Stimulated activated naive CD8-positive, alpha-beta T cell treated with anti-CD3 and anti-CD28 coated beads, Interleukin-15, amount 100 ng/mL, for 72 hours (primary cell): ENCODE measurements around the gene USH1C.

Experiments used
- ATAC-seq: fragments of 150-1000 bp; cut with Tn5 transposase; 2 replicates; pipeline ENCODE4 v1.10.0; 2021; ENCODE audit warnings: mild to moderate bottlenecking, moderate library complexity
- DNase-seq, 2 donors: peaks; one replicate each; pipeline ENCODE4 v3.0.0; 2021 to 2022
- H3K27ac Mint-ChIP-seq, 2 donors: one replicate each; pipeline ENCODE4 v1.8.0; 2022; ENCODE audit warnings: mild to moderate bottlenecking in 2 of 2, mixed read lengths in 2 of 2, moderate library complexity in 2 of 2
- H3K27me3 Mint-ChIP-seq: one replicate; pipeline ENCODE4 v1.8.0; 2022; ENCODE audit warnings: mixed read lengths
- H3K4me1 Mint-ChIP-seq: one replicate; pipeline ENCODE4 v1.8.0; 2022; ENCODE audit warnings: mild to moderate bottlenecking, mixed read lengths
- H3K4me3 Mint-ChIP-seq, 2 donors: one replicate each; pipeline ENCODE4 v1.8.0; 2022; ENCODE audit warnings: mild to moderate bottlenecking in 2 of 2, mixed read lengths in 2 of 2, moderate library complexity in 1 of 2
- H3K9me3 Mint-ChIP-seq, 2 donors: one replicate each; pipeline ENCODE4 v1.8.0; 2022; ENCODE audit warnings: mixed read lengths in 2 of 2

Gene USH1C

GRCh38 chr11:17558916-17559315 lies 14.7 kb upstream of the USH1C start:
- no peaks in the 10 kb centered on the region for H3K4me1 Mint-ChIP-seq
- no peaks in the 10 kb centered on the region for H3K9me3 Mint-ChIP-seq
- H3K27ac Mint-ChIP-seq: no peak overlapping the region
- peaks cover 8% of the 10 kb centered on the region for H3K27me3 Mint-ChIP-seq
- peak; percentile 26 for ATAC-seq
- DNase-seq: peak in 1 of 2 donors; percentile 5
- H3K4me3 Mint-ChIP-seq: no peak overlapping the region

GRCh38 chr11:17558025-17558780 lies 14.0 kb upstream of the USH1C start:
- Mint-ChIP-seq H3K9me3 (no peaks in the 10 kb centered on the region), H3K27ac (no peak overlapping the region), H3K27me3 (peaks cover 8% of the 10 kb centered on the region), H3K4me3 (no peak overlapping the region), H3K4me1 (no peaks in the 10 kb centered on the region)
- no peak for DNase-seq
- no peak for ATAC-seq

GRCh38 chr11:17556999-17557398 lies 12.8 kb upstream of the USH1C start:
- ATAC-seq: no peak
- Mint-ChIP-seq H3K9me3 (no peaks in the 10 kb centered on the region), H3K27ac (no peak overlapping the region), H3K4me1 (no peaks in the 10 kb centered on the region), H3K27me3 (peaks cover 8% of the 10 kb centered on the region), H3K4me3 (no peak overlapping the region)
- DNase-seq: no peak

GRCh38 chr11:17554487-17554886 lies 10.3 kb upstream of the USH1C start:
- Mint-ChIP-seq H3K9me3 (no peaks in the 10 kb centered on the region), H3K27me3 (peaks cover 2% of the 10 kb centered on the region)
- ATAC-seq: no peak

GRCh38 chr11:17553249-17553546 lies 9.0 kb upstream of the USH1C start:
- Mint-ChIP-seq H3K4me1 (peaks cover 19% of the 10 kb centered on the region), H3K27me3 (peaks cover 11% of the 10 kb centered on the region), H3K9me3 (no peaks in the 10 kb centered on the region), H3K27ac (no peak overlapping the region), H3K4me3 (no peak overlapping the region)
- no peak for ATAC-seq
- DNase-seq: no peak

More at GRCh38 chr11:17554487-17554886, 10.3 kb upstream of the USH1C start:
- Mint-ChIP-seq H3K4me1 (peaks cover 14% of the 10 kb centered on the region), H3K4me3 (no peak overlapping the region), H3K27ac (no peak overlapping the region)
- no peak for DNase-seq

GRCh38 chr11:17552392-17553248 lies 8.4 kb upstream of the USH1C start:
- peaks cover 19% of the 10 kb centered on the region for H3K4me1 Mint-ChIP-seq
- peaks cover 17% of the 10 kb centered on the region for H3K27me3 Mint-ChIP-seq
- no peaks in the 10 kb centered on the region for H3K9me3 Mint-ChIP-seq
- no peak for DNase-seq
- H3K27ac Mint-ChIP-seq: peak overlapping the region in 1 of 2 donors; percentile 59
- no peak overlapping the region for H3K4me3 Mint-ChIP-seq
- ATAC-seq: peak; percentile 55

GRCh38 chr11:17552041-17552355 lies 7.8 kb upstream of the USH1C start:
- Mint-ChIP-seq H3K4me1 (peaks cover 19% of the 10 kb centered on the region), H3K27ac (no peak overlapping the region), H3K4me3 (no peak overlapping the region), H3K27me3 (peaks cover 23% of the 10 kb centered on the region), H3K9me3 (no peaks in the 10 kb centered on the region)
- ATAC-seq (peak; percentile 2), DNase-seq (no peak)

- ATAC-seq (no peak), DNase-seq (no peak)
- Mint-ChIP-seq H3K4me1 (peaks cover 19% of the 10 kb centered on the region), H3K27me3 (peaks cover 28% of the 10 kb centered on the region), H3K4me3 (no peak overlapping the region), H3K27ac (peak overlapping the region in 1 of 2 donors; percentile 9), H3K9me3 (no peaks in the 10 kb centered on the region)
Observed at GRCh38 chr11:17551347-17552040, 7.3 kb upstream of the USH1C start.

GRCh38 chr11:17550450-17551346 lies 6.5 kb upstream of the USH1C start:
- DNase-seq: no peak
- no peaks in the 10 kb centered on the region for H3K9me3 Mint-ChIP-seq
- peaks cover 36% of the 10 kb centered on the region for H3K27me3 Mint-ChIP-seq
- H3K4me1 Mint-ChIP-seq: peaks cover 19% of the 10 kb centered on the region
- H3K4me3 Mint-ChIP-seq: no peak overlapping the region
- ATAC-seq: peak; percentile 72
- H3K27ac Mint-ChIP-seq: peak overlapping the region in 1 of 2 donors; percentile 3

GRCh38 chr11:17548444-17548843 lies 4.2 kb upstream of the USH1C start:
- no peak for ATAC-seq
- no peak overlapping the region for H3K27ac Mint-ChIP-seq
- no peak for DNase-seq
- H3K4me3 Mint-ChIP-seq: no peak overlapping the region
- H3K9me3 Mint-ChIP-seq: no peaks in the 10 kb centered on the region
- peaks cover 25% of the 10 kb centered on the region for H3K4me1 Mint-ChIP-seq
- peaks cover 58% of the 10 kb centered on the region for H3K27me3 Mint-ChIP-seq

GRCh38 chr11:17547932-17548331 lies 3.7 kb upstream of the USH1C start:
- no peak overlapping the region for H3K27ac Mint-ChIP-seq
- DNase-seq (no peak), ATAC-seq (no peak)
- no peak overlapping the region for H3K4me3 Mint-ChIP-seq
- H3K4me1 Mint-ChIP-seq: peaks cover 25% of the 10 kb centered on the region
- H3K27me3 Mint-ChIP-seq: peaks cover 61% of the 10 kb centered on the region
- H3K9me3 Mint-ChIP-seq: no peaks in the 10 kb centered on the region

- Mint-ChIP-seq H3K27me3 (peaks cover 69% of the 10 kb centered on the region), H3K27ac (no peak within 1 kb of the TSS), H3K9me3 (no peaks in the 10 kb centered on the region), H3K4me1 (peaks cover 25% of the 10 kb centered on the region), H3K4me3 (no peak within 1 kb of the TSS)
- no peak for ATAC-seq
- DNase-seq: no peak
Observed at GRCh38 chr11:17547051-17547577, 2.9 kb upstream of the USH1C start, which contains the start of gene OTOG. Gene OTOG (plus strand): TSS chr11:17547259. CDS start chr11:17547373, 114 bp downstream.

- H3K4me1 Mint-ChIP-seq: peaks cover 21% of the 10 kb centered on the region
- H3K27ac Mint-ChIP-seq: no peak overlapping the region
- H3K27me3 Mint-ChIP-seq: peaks cover 71% of the 10 kb centered on the region
- H3K4me3 Mint-ChIP-seq: no peak overlapping the region
- no peaks in the 10 kb centered on the region for H3K9me3 Mint-ChIP-seq
- no peak for DNase-seq
- no peak for ATAC-seq
Observed at GRCh38 chr11:17546240-17546639, 2.0 kb upstream of the USH1C start.

GRCh38 chr11:17543574-17544180 lies 539 bp downstream of the USH1C start:
- no peak for DNase-seq
- no peak overlapping the region for H3K27ac Mint-ChIP-seq
- no peaks in the 10 kb centered on the region for H3K9me3 Mint-ChIP-seq
- H3K4me1 Mint-ChIP-seq: peaks cover 6% of the 10 kb centered on the region
- no peak overlapping the region for H3K4me3 Mint-ChIP-seq
- peaks cover 62% of the 10 kb centered on the region for H3K27me3 Mint-ChIP-seq
- no peak for ATAC-seq
